PC-9 (cell line): ENCODE results near the gene MRPL40. TPM values are rescaled to one million over a fixed set of nuclear protein-coding genes. Genes with fewer than 3 reads are reported as not detected.

Experiments used
- BruUV-seq: library from RNA; stranded (reverse); fragments of 400-500 nt; replicated peaks from 2 replicates; lab custom pipeline; 2021; lab: Mats Ljungman, UMichigan
- CTCF ChIA-PET: fragments of 300-600 bp; sonication (Branson Sonifier 250); formaldehyde crosslinking; loops from one replicate; lab custom pipeline; 2022; ENCODE audit warnings: antibody characterized with exemption; lab: Charles Lee
- POLR2A ChIA-PET: fragments of 300-600 bp; sonication (Branson Sonifier 250); formaldehyde crosslinking; loops from one replicate; lab custom pipeline; 2022; ENCODE audit warnings: antibody characterized with exemption; ENCODE audit not compliant: unreplicated experiment; lab: Charles Lee
- DNase-seq, 2 experiments: peaks; one replicate each; pipeline versions ENCODE4 v3.0.0 to v3.0.0-alpha.2; 2015 to 2022; ENCODE audit warnings: mixed read lengths in 1 of 2
- H2AFZ ChIP-seq: fragments of 200-600 bp; sonication (generic); 2 replicates; pipeline ENCODE4 v1.8.1; 2017; ENCODE audit warnings: antibody characterized with exemption
- H3F3A ChIP-seq: fragments of 200-600 bp; sonication (generic); 2 replicates; pipeline ENCODE4 v1.8.1; 2017; ENCODE audit warnings: antibody characterized with exemption, mild to moderate bottlenecking, low read depth; ENCODE audit not compliant: insufficient read depth
- H3K27ac ChIP-seq: fragments of 200-600 bp; sonication (generic); 2 replicates; pipeline ENCODE4 v1.6.1; 2016; ENCODE audit warnings: mixed run types
- H3K27me3 ChIP-seq: fragments of 200-600 bp; sonication (generic); 2 replicates; pipeline ENCODE4 v1.6.1; 2016; ENCODE audit warnings: low read depth, mixed run types; ENCODE audit not compliant: insufficient read depth
- H3K36me3 ChIP-seq: fragments of 200-600 bp; sonication (generic); 2 replicates; pipeline ENCODE4 v1.6.1; 2016; ENCODE audit warnings: low read depth, mixed run types
- H3K4me1 ChIP-seq: fragments of 200-600 bp; sonication (generic); replicated peaks from 2 replicates; pipeline ENCODE4 v1.6.1; 2016; ENCODE audit warnings: mixed run types; ENCODE audit not compliant: insufficient read depth
- H3K4me2 ChIP-seq: fragments of 200-600 bp; sonication (generic); 2 replicates; pipeline ENCODE4 v1.6.1; 2017; ENCODE audit warnings: mixed run types
- H3K4me3 ChIP-seq: fragments of 200-600 bp; sonication (generic); 2 replicates; pipeline ENCODE4 v1.6.1; 2016; ENCODE audit warnings: mixed run types
- H3K79me2 ChIP-seq: fragments of 200-600 bp; sonication (generic); 2 replicates; pipeline ENCODE4 v1.6.1; 2017; ENCODE audit warnings: low read depth, mixed run types
- H3K9me2 ChIP-seq: fragments of 200-600 bp; sonication (generic); 2 replicates; pipeline ENCODE4 v1.8.1; 2017; ENCODE audit warnings: mild to moderate bottlenecking; ENCODE audit not compliant: insufficient read depth
- H3K9me3 ChIP-seq: fragments of 200-600 bp; sonication (generic); 2 replicates; pipeline ENCODE4 v1.8.1; 2016; ENCODE audit warnings: low read depth; ENCODE audit not compliant: insufficient read depth
- H4K20me1 ChIP-seq: fragments of 200-600 bp; sonication (generic); 2 replicates; pipeline ENCODE4 v1.8.1; 2017; ENCODE audit not compliant: insufficient read depth
- CTCF ChIP-seq: fragments of 200-600 bp; sonication (generic); conservative IDR thresholded peaks from 2 replicates; pipeline ENCODE4 v1.6.1; 2017; ENCODE audit warnings: mixed run types, antibody characterized with exemption, mild to moderate bottlenecking, moderate library complexity
- EZH2 ChIP-seq: fragments of 200-600 bp; sonication (generic); IDR thresholded peaks from 2 replicates; pipeline ENCODE4 v1.8.0; 2017; ENCODE audit warnings: antibody characterized with exemption, low read depth
- intact Hi-C: fragments of 100-400 bp; cut with micrococcal nuclease; formaldehyde crosslinking; loops from one replicate; pipeline ENCODE4 v1.10.0; 2022; ENCODE audit not compliant: unreplicated experiment
- total RNA-seq: library from RNA; stranded (reverse); gene quantifications from 2 replicates; pipeline ENCODE4 v1.2.3, GENCODE V29; 2021

Gene MRPL40
- total RNA-seq, 1 experiment from 2014 or later: 25.1 TPM

DNA sequence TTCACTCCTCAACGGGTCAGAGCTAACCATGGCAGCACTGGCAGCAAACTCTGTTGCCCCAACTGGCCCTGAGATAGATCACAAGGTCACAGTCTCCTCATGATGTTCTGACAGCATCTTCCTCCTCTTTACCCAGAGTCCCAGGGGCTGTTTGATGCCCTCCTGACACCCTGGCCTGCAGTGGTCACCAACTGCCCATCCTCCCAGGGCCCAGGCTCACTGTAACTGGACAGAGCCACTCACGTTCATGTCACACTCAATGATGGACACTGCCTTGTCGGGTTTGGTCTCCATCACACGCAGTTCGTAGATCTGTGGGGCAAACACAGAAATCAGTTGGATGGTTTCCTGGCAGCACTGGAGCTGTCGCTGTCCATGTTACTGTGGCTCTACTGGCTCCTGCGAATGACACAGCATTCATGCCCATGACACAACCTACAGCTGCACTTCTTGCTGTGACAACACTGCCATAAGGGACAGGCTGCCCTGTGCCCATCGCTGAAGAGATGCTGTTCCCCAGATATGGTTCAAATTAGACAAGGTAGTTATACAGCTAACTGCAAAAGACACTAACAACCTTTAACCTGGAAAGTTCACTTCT is 25.6 kb downstream of the MRPL40 start:
- no peaks in the 10 kb centered on the region; the same call in 1 of the 2 replicates for H3F3A ChIP-seq
- no peak for TF ChIP-seq EZH2
- no peak for TF ChIP-seq CTCF
- no peaks in the 10 kb centered on the region for H3K9me2 ChIP-seq
- H4K20me1 ChIP-seq: no peaks in the 10 kb centered on the region
- no peak for DNase-seq
- H2AFZ ChIP-seq: no peak overlapping the region
- intact Hi-C loops: no loop called here
- ChIA-PET POLR2A (no interaction called here), CTCF (no interaction called here)
- no peak overlapping the region for H3K27ac ChIP-seq
- H3K4me3 ChIP-seq: no peak overlapping the region
- H3K4me1 ChIP-seq: no peaks in the 10 kb centered on the region
- no peaks in the 10 kb centered on the region for H3K36me3 ChIP-seq
- BruUV-seq: no TSS peak
- no peaks in the 10 kb centered on the region for H3K9me3 ChIP-seq
- no peak overlapping the region for H3K4me2 ChIP-seq
- H3K79me2 ChIP-seq: no peaks in the 10 kb centered on the region
- H3K27me3 ChIP-seq: no peaks in the 10 kb centered on the region

DNA sequence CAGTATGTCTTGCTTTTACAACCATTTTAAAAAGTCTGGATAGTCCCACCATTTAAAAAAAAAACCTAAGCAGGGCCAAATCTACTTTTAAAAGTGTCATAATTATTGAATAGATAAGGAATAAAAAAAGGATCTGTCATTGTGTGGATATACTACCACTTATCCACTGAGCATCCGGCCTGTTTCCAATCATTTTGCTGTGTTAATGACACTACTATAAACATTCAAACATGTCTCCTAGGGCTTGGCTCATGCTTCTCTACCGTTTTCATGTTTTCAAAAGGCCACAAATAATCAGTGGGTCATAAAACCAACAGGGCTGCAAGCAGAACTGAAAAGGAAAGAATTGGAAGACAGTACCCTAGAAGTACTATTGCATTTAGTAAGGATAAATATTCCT is 27.7 kb downstream of the MRPL40 start:
- CTCF ChIA-PET: no interaction called here
- BruUV-seq: no TSS peak
- Histone ChIP-seq H3K4me2 (no peak overlapping the region), H3F3A (no peaks in the 10 kb centered on the region; the same call in 1 of the 2 replicates), H2AFZ (no peak overlapping the region), H3K79me2 (no peaks in the 10 kb centered on the region), H4K20me1 (no peaks in the 10 kb centered on the region), H3K4me3 (no peak overlapping the region), H3K27ac (no peak overlapping the region), H3K4me1 (no peaks in the 10 kb centered on the region), H3K27me3 (no peaks in the 10 kb centered on the region), H3K9me3 (no peaks in the 10 kb centered on the region), H3K9me2 (no peaks in the 10 kb centered on the region), H3K36me3 (no peaks in the 10 kb centered on the region)
- TF ChIP-seq EZH2: no peak
- TF ChIP-seq CTCF: no peak
- DNase-seq: no peak
- intact Hi-C loops: no loop called here
- POLR2A ChIA-PET: no interaction called here

- Histone ChIP-seq H3K27me3 (no peaks in the 10 kb centered on the region), H3K36me3 (no peaks in the 10 kb centered on the region), H3F3A (no peaks in the 10 kb centered on the region; the same call in 1 of the 2 replicates), H2AFZ (no peak overlapping the region), H4K20me1 (no peaks in the 10 kb centered on the region), H3K4me2 (no peak overlapping the region), H3K79me2 (no peaks in the 10 kb centered on the region), H3K9me2 (no peaks in the 10 kb centered on the region), H3K4me3 (no peak overlapping the region), H3K27ac (no peak overlapping the region), H3K4me1 (no peaks in the 10 kb centered on the region), H3K9me3 (no peaks in the 10 kb centered on the region)
- ChIA-PET CTCF (no interaction called here), POLR2A (no interaction called here)
- no peak for DNase-seq
- no TSS peak for BruUV-seq
- intact Hi-C loops: no loop called here
- TF ChIP-seq EZH2 (no peak), CTCF (no peak)
These were observed 29.2 kb downstream of the MRPL40 start for GRCh38 chr22:19461506-19461905.
